ENCODE data around the gene HS6ST2. TPM values are rescaled to one million over a fixed set of nuclear protein-coding genes. Genes with fewer than 3 reads are reported as not detected.

The HS6ST2 gene
- total RNA-seq, 1 experiment from 2014 or later, result 0.26 TPM

DNA sequence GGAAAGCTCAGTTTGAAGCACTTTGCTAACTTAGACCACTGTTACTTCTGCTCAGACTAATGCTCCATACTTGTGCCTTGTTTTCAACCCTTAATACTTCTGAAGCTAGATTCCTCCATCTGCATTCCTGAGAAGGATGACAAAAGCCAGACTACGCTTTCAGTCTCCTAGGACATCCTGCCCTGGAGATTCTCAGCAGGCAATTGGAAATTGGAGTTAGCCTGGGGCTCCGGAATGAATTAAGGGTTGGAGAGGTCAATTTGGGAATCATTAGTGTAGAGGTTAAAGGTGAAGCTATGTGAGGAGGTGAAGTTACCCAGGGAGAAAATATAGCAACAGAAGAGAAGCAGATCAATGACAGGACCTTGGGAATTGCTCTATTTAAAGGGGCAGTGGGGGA is 253.7 kb downstream of the HS6ST2 start:
- Histone ChIP-seq H3K9me3 (ENCODE audit: control insufficient read depth, insufficient read depth, low read depth, low read length) (no peaks in the 10 kb centered on the region), H3K27ac (ENCODE audit: low read length) (no peak overlapping the region), H3K4me1 (ENCODE audit: control insufficient read depth, insufficient read depth, low read length) (no peaks in the 10 kb centered on the region), H3K36me3 (ENCODE audit: control insufficient read depth, insufficient read depth, low read length) (no peaks in the 10 kb centered on the region), H3K27me3 (ENCODE audit: control insufficient read depth, insufficient read depth, low read length) (no peaks in the 10 kb centered on the region), H3K4me3 (ENCODE audit: low read depth in 2 of 2, low read length in 2 of 2) (no peak overlapping the region)
- TF ChIP-seq TCF7L2 (IDR thresholded peaks at IDR 0.05; ENCODE audit: low read depth, low read length) (no peak), SIN3A (IDR thresholded peaks at IDR 0.05; ENCODE audit: borderline replicate concordance, insufficient read depth, low read depth, low read length) (no peak)
- TF ChIP-seq, protein P1, sequence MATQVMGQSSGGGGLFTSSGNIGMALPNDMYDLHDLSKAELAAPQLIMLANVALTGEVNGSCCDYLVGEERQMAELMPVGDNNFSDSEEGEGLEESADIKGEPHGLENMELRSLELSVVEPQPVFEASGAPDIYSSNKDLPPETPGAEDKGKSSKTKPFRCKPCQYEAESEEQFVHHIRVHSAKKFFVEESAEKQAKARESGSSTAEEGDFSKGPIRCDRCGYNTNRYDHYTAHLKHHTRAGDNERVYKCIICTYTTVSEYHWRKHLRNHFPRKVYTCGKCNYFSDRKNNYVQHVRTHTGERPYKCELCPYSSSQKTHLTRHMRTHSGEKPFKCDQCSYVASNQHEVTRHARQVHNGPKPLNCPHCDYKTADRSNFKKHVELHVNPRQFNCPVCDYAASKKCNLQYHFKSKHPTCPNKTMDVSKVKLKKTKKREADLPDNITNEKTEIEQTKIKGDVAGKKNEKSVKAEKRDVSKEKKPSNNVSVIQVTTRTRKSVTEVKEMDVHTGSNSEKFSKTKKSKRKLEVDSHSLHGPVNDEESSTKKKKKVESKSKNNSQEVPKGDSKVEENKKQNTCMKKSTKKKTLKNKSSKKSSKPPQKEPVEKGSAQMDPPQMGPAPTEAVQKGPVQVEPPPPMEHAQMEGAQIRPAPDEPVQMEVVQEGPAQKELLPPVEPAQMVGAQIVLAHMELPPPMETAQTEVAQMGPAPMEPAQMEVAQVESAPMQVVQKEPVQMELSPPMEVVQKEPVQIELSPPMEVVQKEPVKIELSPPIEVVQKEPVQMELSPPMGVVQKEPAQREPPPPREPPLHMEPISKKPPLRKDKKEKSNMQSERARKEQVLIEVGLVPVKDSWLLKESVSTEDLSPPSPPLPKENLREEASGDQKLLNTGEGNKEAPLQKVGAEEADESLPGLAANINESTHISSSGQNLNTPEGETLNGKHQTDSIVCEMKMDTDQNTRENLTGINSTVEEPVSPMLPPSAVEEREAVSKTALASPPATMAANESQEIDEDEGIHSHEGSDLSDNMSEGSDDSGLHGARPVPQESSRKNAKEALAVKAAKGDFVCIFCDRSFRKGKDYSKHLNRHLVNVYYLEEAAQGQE (IDR thresholded peaks at IDR 0.05; ENCODE audit: insufficient read depth in 1 of 2, low read depth in 2 of 2, low read length in 1 of 2), result no peak
- intact Hi-C loops (cut with micrococcal nuclease; ENCODE audit: unreplicated experiment), result no loop called here
- ATAC-seq (no peak), DNase-seq (ENCODE audit: low read depth, low spot score) (no peak)
- BruUV-seq (replicated peaks), result no TSS peak
- POLR2A ChIA-PET, result no interaction called here
- in situ Hi-C loops (cut with HindIII; ENCODE audit: low pct_unique_long_range_greater_than_20kb, low sequenced_read_pairs), result no loop called here
- CTCF ChIA-PET, result no interaction called here

- ChIA-PET POLR2A (no interaction called here), CTCF (no interaction called here)
- Histone ChIP-seq H3K27ac (ENCODE audit: low read length) (no peak overlapping the region), H3K27me3 (ENCODE audit: control insufficient read depth, insufficient read depth, low read length) (peaks cover 5% of the 10 kb centered on the region; the same call in 1 of the 2 replicates), H3K9me3 (ENCODE audit: control insufficient read depth, insufficient read depth, low read depth, low read length) (no peaks in the 10 kb centered on the region), H3K36me3 (ENCODE audit: control insufficient read depth, insufficient read depth, low read length) (no peaks in the 10 kb centered on the region), H3K4me3 (ENCODE audit: low read depth in 2 of 2, low read length in 2 of 2) (no peak overlapping the region), H3K4me1 (ENCODE audit: control insufficient read depth, insufficient read depth, low read length) (no peaks in the 10 kb centered on the region)
- TF ChIP-seq, protein P1 (IDR thresholded peaks at IDR 0.05; ENCODE audit: insufficient read depth in 1 of 2, low read depth in 2 of 2, low read length in 1 of 2), result no peak
- no peak for TF ChIP-seq TCF7L2 (IDR thresholded peaks at IDR 0.05; ENCODE audit: low read depth, low read length)
- no peak for TF ChIP-seq SIN3A (IDR thresholded peaks at IDR 0.05; ENCODE audit: borderline replicate concordance, insufficient read depth, low read depth, low read length)
- TF ChIP-seq, protein P2, sequence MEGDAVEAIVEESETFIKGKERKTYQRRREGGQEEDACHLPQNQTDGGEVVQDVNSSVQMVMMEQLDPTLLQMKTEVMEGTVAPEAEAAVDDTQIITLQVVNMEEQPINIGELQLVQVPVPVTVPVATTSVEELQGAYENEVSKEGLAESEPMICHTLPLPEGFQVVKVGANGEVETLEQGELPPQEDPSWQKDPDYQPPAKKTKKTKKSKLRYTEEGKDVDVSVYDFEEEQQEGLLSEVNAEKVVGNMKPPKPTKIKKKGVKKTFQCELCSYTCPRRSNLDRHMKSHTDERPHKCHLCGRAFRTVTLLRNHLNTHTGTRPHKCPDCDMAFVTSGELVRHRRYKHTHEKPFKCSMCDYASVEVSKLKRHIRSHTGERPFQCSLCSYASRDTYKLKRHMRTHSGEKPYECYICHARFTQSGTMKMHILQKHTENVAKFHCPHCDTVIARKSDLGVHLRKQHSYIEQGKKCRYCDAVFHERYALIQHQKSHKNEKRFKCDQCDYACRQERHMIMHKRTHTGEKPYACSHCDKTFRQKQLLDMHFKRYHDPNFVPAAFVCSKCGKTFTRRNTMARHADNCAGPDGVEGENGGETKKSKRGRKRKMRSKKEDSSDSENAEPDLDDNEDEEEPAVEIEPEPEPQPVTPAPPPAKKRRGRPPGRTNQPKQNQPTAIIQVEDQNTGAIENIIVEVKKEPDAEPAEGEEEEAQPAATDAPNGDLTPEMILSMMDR (IDR thresholded peaks at IDR 0.05), result no peak
- TF ChIP-seq POLR2AphosphoS5 (IDR thresholded peaks at IDR 0.05; ENCODE audit: low read depth, low read length), result no peak
- in situ Hi-C loops (cut with HindIII; ENCODE audit: low pct_unique_long_range_greater_than_20kb, low sequenced_read_pairs) (no loop called here), intact Hi-C loops (cut with micrococcal nuclease; ENCODE audit: unreplicated experiment) (no loop called here)
- BruUV-seq (replicated peaks), result no TSS peak
- DNase-seq (ENCODE audit: low read depth, low spot score) (no peak), ATAC-seq (no peak)
These were observed 264.0 kb downstream of the HS6ST2 start for GRCh38 chrX:132694382-132694781.
